AG04450 (cell line): ENCODE data around the gene SCD. TPM values are rescaled to one million over a fixed set of nuclear protein-coding genes. Genes with fewer than 3 reads are reported as not detected.

Experiments
- CTCF ChIA-PET: fragments of 300-600, 350-600 bp; formaldehyde crosslinking; extraction: SDS; loops from one replicate; lab custom pipeline; 2022; ENCODE audit warnings: antibody characterized with exemption, inconsistent platforms; lab: Charles Lee
- POLR2A ChIA-PET: fragments of 350-600 bp; formaldehyde crosslinking; extraction: SDS; loops from one replicate; lab custom pipeline; 2021; ENCODE audit warnings: antibody characterized with exemption, inconsistent platforms; lab: Yijun Ruan, JAX
- DNase-seq: peaks from one replicate; pipeline ENCODE4 v3.0.0-alpha.2; 2011; ENCODE audit warnings: low read depth, low spot score
- H3K27ac ChIP-seq: one replicate; pipeline ENCODE4 v1.5.1; 2012; ENCODE audit warnings: low read depth, low read length, control low read depth
- H3K27me3 ChIP-seq: one replicate; pipeline ENCODE4 v1.6.0; 2012; ENCODE audit warnings: low read length; ENCODE audit not compliant: control insufficient read depth, insufficient read depth
- H3K4me3 ChIP-seq: 2 replicates; pipeline ENCODE4 v1.5.1; 2011; ENCODE audit warnings: mild to moderate bottlenecking, low read depth, low read length, control low read depth
- H3K9me3 ChIP-seq: 2 replicates; pipeline ENCODE4 v1.5.1; 2012; ENCODE audit warnings: low read length; ENCODE audit not compliant: control insufficient read depth, insufficient read depth
- CTCF ChIP-seq: IDR thresholded peaks from 2 replicates; pipeline ENCODE4 v1.5.1; 2011; ENCODE audit warnings: low read depth, low read length, control low read depth, inconsistent platforms
- polyA plus RNA-seq: library from polyadenylated mRNA; depleted of rRNA; stranded (reverse); fragments of >200 nt; gene quantifications from 2 replicates; pipeline ENCODE4 v1.2.3, GENCODE V29; 2011

The SCD gene
- polyA plus RNA-seq, 1 experiment, result 148 TPM

GRCh38 chr10:100330079-100330478, 17.0 kb upstream of the SCD start, which contains the start of gene PKD2L1:
PKD2L1 (minus strand) TSS chr10:100330228; CDS start chr10:100330103, 125 bp downstream.
- no peak for DNase-seq
- TF ChIP-seq CTCF, result no peak
- CTCF ChIA-PET, result interaction anchor here (0.9 to 2.6 kb wide), 2 partner anchors 9 to 104 kb away, joined by 3 to 12 read pairs; no protein-coding TSS in a partner anchor
- no peaks in the 10 kb centered on the region for H3K9me3 ChIP-seq
- H3K27ac ChIP-seq, result no peak within 1 kb of the TSS
- POLR2A ChIA-PET, result no interaction called here
- H3K4me3 ChIP-seq, result no peak within 1 kb of the TSS
- peaks cover 44% of the 10 kb centered on the region for H3K27me3 ChIP-seq

- no peak for DNase-seq
- H3K4me3 ChIP-seq, result no peak overlapping the region
- H3K27me3 ChIP-seq, result peaks cover 38% of the 10 kb centered on the region
- ChIA-PET CTCF (interaction anchor here (0.7 to 3.4 kb wide), 4 partner anchors 100 to 545 kb away, joined by 3 to 30 read pairs (median 6); no protein-coding TSS in a partner anchor), POLR2A (no interaction called here)
- no peaks in the 10 kb centered on the region for H3K9me3 ChIP-seq
- TF ChIP-seq CTCF, result no peak
- no peak overlapping the region for H3K27ac ChIP-seq
These were observed 13.9 kb upstream of the SCD start for GRCh38 chr10:100333106-100333505.

GRCh38 chr10:100333661-100334440, 13.2 kb upstream of the SCD start:
- H3K27me3 ChIP-seq, result peaks cover 35% of the 10 kb centered on the region
- TF ChIP-seq CTCF, result no peak
- no peaks in the 10 kb centered on the region for H3K9me3 ChIP-seq
- CTCF ChIA-PET, result interaction anchor here (0.8 to 3.4 kb wide), 4 partner anchors 99 to 544 kb away, joined by 3 to 30 read pairs (median 7); no protein-coding TSS in a partner anchor
- H3K27ac ChIP-seq, result no peak overlapping the region
- DNase-seq, result no peak
- POLR2A ChIA-PET, result no interaction called here
- no peak overlapping the region for H3K4me3 ChIP-seq

GRCh38 chr10:100334762-100335161, 12.3 kb upstream of the SCD start:
- no peaks in the 10 kb centered on the region for H3K9me3 ChIP-seq
- CTCF ChIA-PET, result interaction anchor here (3.4 kb wide), 1 partner anchor 99 kb away, joined by 30 read pairs; no protein-coding TSS in a partner anchor
- POLR2A ChIA-PET, result no interaction called here
- H3K27me3 ChIP-seq, result peaks cover 26% of the 10 kb centered on the region
- no peak overlapping the region for H3K4me3 ChIP-seq
- H3K27ac ChIP-seq, result no peak overlapping the region
- DNase-seq, result no peak
- no peak for TF ChIP-seq CTCF
